Measurements from ENCODE around the gene KIZ.
A peak's percentile ranks its signal among the peaks of the same experiment; 100 is the strongest.

Gene KIZ, protein sequence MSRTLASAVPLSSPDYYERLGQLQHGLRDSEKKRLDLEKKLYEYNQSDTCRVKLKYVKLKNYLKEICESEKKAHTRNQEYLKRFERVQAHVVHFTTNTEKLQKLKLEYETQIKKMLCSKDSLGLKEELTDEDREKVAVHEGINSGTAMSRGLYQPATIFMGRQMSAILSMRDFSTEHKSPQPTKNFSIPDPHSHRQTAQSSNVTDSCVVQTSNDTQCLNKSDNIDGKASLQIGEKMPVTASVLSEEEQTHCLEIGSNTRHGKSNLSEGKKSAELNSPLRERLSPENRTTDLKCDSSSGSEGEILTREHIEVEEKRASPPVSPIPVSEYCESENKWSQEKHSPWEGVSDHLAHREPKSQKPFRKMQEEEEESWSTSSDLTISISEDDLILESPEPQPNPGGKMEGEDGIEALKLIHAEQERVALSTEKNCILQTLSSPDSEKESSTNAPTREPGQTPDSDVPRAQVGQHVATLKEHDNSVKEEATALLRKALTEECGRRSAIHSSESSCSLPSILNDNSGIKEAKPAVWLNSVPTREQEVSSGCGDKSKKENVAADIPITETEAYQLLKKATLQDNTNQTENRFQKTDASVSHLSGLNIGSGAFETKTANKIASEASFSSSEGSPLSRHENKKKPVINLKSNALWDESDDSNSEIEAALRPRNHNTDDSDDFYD

DNA sequence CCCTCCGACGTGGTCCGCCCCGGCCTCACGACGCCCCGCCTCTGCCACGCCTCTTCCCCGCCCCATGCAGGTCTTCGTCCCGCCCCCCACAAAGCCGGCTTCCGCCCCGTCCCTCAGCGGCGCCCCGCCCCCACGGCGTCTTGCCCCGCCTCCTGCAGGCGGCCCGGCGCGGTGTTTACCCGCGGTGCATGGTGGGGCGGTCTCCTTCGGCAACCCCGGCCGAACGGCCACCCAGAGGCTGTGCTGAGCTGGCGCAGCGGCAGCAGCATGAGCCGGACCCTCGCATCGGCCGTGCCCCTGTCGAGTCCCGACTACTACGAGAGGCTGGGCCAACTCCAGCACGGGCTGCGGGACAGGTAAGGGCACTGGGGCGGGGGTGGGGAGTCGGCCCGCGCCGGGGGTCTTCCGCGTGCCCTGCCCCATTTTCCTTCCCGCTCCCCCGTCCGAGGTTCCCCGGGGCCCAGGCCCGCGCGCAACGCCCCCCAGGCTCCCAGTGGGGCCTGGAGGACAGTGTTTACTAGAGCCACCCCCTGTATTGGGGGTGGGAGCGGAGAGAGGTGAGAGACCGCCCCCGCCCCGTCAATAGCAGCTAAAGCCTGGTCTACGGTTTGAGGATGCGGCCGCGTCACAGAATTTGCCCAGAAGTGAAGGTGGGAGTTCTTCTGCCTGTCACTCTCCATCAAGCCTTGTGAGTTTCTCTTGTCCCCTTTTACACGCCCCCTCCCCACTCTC, at the start of gene KIZ:
Gene KIZ (plus strand): TSS at position 234 of the 732 bp plus-strand sequence. CDS start 34 bp downstream, at position 268.
- peak within 1 kb of the TSS; percentile 68 to 79 for H3K9ac ChIP-seq (ENCODE audit: low read depth in 1 of 2, low read length in 2 of 2)
- H3K27me3 ChIP-seq (ENCODE audit: control insufficient read depth in 2 of 2, insufficient read depth in 2 of 2, low read length in 2 of 2), result no peaks in the 10 kb centered on the region
- H3K36me3 ChIP-seq (ENCODE audit: control insufficient read depth in 2 of 2, insufficient read depth in 2 of 2, low read length in 2 of 2), result no peaks in the 10 kb centered on the region
- peak within 1 kb of the TSS; percentile 74 to 80 for H3K27ac ChIP-seq (ENCODE audit: low read depth in 2 of 2, low read length in 2 of 2)
- no peaks in the 10 kb centered on the region for H3K9me3 ChIP-seq (ENCODE audit: control insufficient read depth in 2 of 2, low read length in 2 of 2)
- peaks cover 4 to 5% of the 10 kb centered on the region in 2 donors for H3K4me1 ChIP-seq (ENCODE audit: control insufficient read depth in 2 of 2, insufficient read depth in 2 of 2, low read length in 2 of 2)
- H3K4me3 ChIP-seq (ENCODE audit: low read length in 2 of 2), result peak within 1 kb of the TSS; percentile 84 to 93

DNA sequence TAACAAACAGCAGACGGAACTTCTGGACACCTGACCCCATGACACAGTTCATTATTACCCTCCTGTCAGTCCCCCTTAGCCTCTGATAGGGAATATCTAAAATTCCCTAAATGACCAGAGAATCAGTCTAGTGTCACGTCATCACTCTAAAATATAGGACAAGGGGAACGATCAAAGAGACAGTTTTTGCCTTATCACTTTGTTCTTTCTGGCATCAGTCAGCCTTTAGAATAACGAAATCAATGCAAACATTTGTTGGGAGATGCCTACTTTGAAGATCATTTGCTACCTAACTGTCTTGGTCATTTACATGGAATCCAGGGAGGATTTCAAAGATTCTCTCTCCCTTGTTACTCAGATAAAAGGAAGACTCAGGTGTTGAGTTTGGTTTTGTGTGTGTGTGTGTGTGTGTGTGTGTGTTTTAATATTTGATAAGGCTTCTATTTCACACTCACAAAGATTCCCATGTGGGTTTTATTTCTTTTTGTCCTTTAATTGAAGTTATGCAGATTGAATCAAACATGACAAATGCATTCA, 48.0 kb upstream of the KIZ start:
- no peak overlapping the region for H3K4me3 ChIP-seq (ENCODE audit: low read length in 2 of 2)
- H3K9me3 ChIP-seq (ENCODE audit: control insufficient read depth in 2 of 2, low read length in 2 of 2), result no peaks in the 10 kb centered on the region
- no peak overlapping the region for H3K9ac ChIP-seq (ENCODE audit: low read depth in 1 of 2, low read length in 2 of 2)
- H3K4me1 ChIP-seq (ENCODE audit: control insufficient read depth in 2 of 2, insufficient read depth in 2 of 2, low read length in 2 of 2), result no peaks in the 10 kb centered on the region
- H3K27ac ChIP-seq (ENCODE audit: low read depth in 2 of 2, low read length in 2 of 2), result no peak overlapping the region
- H3K36me3 ChIP-seq (ENCODE audit: control insufficient read depth in 2 of 2, insufficient read depth in 2 of 2, low read length in 2 of 2), result no peaks in the 10 kb centered on the region
- H3K27me3 ChIP-seq (ENCODE audit: control insufficient read depth in 2 of 2, insufficient read depth in 2 of 2, low read length in 2 of 2), result peaks cover 2 to 7% of the 10 kb centered on the region in 2 donors

- H3K9me3 ChIP-seq (ENCODE audit: control insufficient read depth in 2 of 2, low read length in 2 of 2), result no peaks in the 10 kb centered on the region
- H3K27ac ChIP-seq (ENCODE audit: low read depth in 2 of 2, low read length in 2 of 2), result no peak overlapping the region
- no peaks in the 10 kb centered on the region for H3K36me3 ChIP-seq (ENCODE audit: control insufficient read depth in 2 of 2, insufficient read depth in 2 of 2, low read length in 2 of 2)
- peaks cover 0 to 7% of the 10 kb centered on the region in 2 donors for H3K27me3 ChIP-seq (ENCODE audit: control insufficient read depth in 2 of 2, insufficient read depth in 2 of 2, low read length in 2 of 2)
- H3K4me3 ChIP-seq (ENCODE audit: low read length in 2 of 2), result no peak overlapping the region
- no peak overlapping the region for H3K9ac ChIP-seq (ENCODE audit: low read depth in 1 of 2, low read length in 2 of 2)
- H3K4me1 ChIP-seq (ENCODE audit: control insufficient read depth in 2 of 2, insufficient read depth in 2 of 2, low read length in 2 of 2), result no peaks in the 10 kb centered on the region
These were observed 43.3 kb upstream of the KIZ start for GRCh38 chr20:21082584-21082983.

DNA sequence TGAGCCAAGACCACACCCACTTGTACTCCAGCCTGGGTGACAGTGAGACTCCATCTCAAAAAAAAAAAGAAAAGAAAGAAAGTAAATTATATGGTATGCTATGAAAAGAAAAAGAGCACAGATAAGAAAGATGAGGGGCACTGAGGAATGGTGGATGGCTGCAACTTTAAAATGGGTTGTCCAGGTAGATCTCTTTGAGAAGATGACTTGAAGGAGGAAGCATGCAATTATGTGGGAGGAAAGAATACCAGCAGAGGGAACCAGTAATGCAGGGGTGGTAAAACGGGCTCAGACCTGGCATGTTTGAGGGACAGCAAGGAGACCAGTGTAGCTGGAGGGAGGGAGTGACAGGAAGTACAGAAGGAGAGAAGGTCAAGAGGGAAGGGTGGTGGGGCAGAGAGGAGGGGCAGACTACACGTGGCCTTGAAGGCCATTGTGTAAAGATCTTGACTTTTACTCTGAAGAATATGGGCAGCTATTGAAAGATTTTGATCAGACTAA, 42.0 kb upstream of the KIZ start:
- no peaks in the 10 kb centered on the region for H3K36me3 ChIP-seq (ENCODE audit: control insufficient read depth in 2 of 2, insufficient read depth in 2 of 2, low read length in 2 of 2)
- no peak overlapping the region for H3K9ac ChIP-seq (ENCODE audit: low read depth in 1 of 2, low read length in 2 of 2)
- no peaks in the 10 kb centered on the region for H3K9me3 ChIP-seq (ENCODE audit: control insufficient read depth in 2 of 2, low read length in 2 of 2)
- no peaks in the 10 kb centered on the region for H3K4me1 ChIP-seq (ENCODE audit: control insufficient read depth in 2 of 2, insufficient read depth in 2 of 2, low read length in 2 of 2)
- H3K27ac ChIP-seq (ENCODE audit: low read depth in 2 of 2, low read length in 2 of 2), result no peak overlapping the region
- peaks cover 0 to 12% of the 10 kb centered on the region in 2 donors for H3K27me3 ChIP-seq (ENCODE audit: control insufficient read depth in 2 of 2, insufficient read depth in 2 of 2, low read length in 2 of 2)
- no peak overlapping the region for H3K4me3 ChIP-seq (ENCODE audit: low read length in 2 of 2)

- Histone ChIP-seq H3K27ac (ENCODE audit: low read depth in 2 of 2, low read length in 2 of 2) (no peak overlapping the region), H3K4me3 (ENCODE audit: low read length in 2 of 2) (no peak overlapping the region), H3K9me3 (ENCODE audit: control insufficient read depth in 2 of 2, low read length in 2 of 2) (no peaks in the 10 kb centered on the region), H3K4me1 (ENCODE audit: control insufficient read depth in 2 of 2, insufficient read depth in 2 of 2, low read length in 2 of 2) (no peaks in the 10 kb centered on the region), H3K27me3 (ENCODE audit: control insufficient read depth in 2 of 2, insufficient read depth in 2 of 2, low read length in 2 of 2) (peaks cover 17 to 32% of the 10 kb centered on the region in 2 donors), H3K36me3 (ENCODE audit: control insufficient read depth in 2 of 2, insufficient read depth in 2 of 2, low read length in 2 of 2) (no peaks in the 10 kb centered on the region), H3K9ac (ENCODE audit: low read depth in 1 of 2, low read length in 2 of 2) (no peak overlapping the region)
These were observed 37.9 kb upstream of the KIZ start for GRCh38 chr20:21087862-21088540.

GRCh38 chr20:21089391-21089790, 36.5 kb upstream of the KIZ start:
- H3K9me3 ChIP-seq (ENCODE audit: control insufficient read depth in 2 of 2, low read length in 2 of 2), result no peaks in the 10 kb centered on the region
- peaks cover 25 to 43% of the 10 kb centered on the region in 2 donors for H3K27me3 ChIP-seq (ENCODE audit: control insufficient read depth in 2 of 2, insufficient read depth in 2 of 2, low read length in 2 of 2)
- H3K36me3 ChIP-seq (ENCODE audit: control insufficient read depth in 2 of 2, insufficient read depth in 2 of 2, low read length in 2 of 2), result no peaks in the 10 kb centered on the region
- no peaks in the 10 kb centered on the region for H3K4me1 ChIP-seq (ENCODE audit: control insufficient read depth in 2 of 2, insufficient read depth in 2 of 2, low read length in 2 of 2)
- no peak overlapping the region for H3K9ac ChIP-seq (ENCODE audit: low read depth in 1 of 2, low read length in 2 of 2)
- H3K27ac ChIP-seq (ENCODE audit: low read depth in 2 of 2, low read length in 2 of 2), result no peak overlapping the region
- H3K4me3 ChIP-seq (ENCODE audit: low read length in 2 of 2), result no peak overlapping the region

DNA sequence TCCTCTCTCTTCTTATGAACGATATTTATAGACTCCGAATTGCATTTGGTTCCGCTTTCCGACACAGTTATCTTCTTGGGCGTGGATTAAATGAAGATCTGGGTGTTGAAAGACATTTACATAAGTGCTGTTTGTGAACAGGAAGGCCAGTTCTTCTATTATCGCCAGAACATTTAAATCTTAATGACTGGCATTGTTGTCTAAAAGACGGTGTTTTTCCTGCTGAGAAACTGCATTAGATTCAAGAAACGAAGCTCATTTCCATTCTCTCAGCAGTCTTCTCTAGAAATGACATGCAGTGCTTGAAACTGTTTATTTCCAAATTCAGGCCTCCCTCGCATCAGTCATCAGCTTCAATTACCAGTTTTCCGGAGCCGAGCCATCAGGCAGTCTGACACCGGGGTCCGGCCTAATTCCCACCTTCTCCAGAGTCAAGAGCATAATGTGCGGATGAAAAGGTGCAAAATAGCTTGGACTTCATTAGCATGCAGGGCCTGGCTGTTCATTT, 35.7 kb upstream of the KIZ start:
- Histone ChIP-seq H3K4me1 (ENCODE audit: control insufficient read depth in 2 of 2, insufficient read depth in 2 of 2, low read length in 2 of 2) (no peaks in the 10 kb centered on the region), H3K36me3 (ENCODE audit: control insufficient read depth in 2 of 2, insufficient read depth in 2 of 2, low read length in 2 of 2) (no peaks in the 10 kb centered on the region), H3K9ac (ENCODE audit: low read depth in 1 of 2, low read length in 2 of 2) (no peak overlapping the region), H3K9me3 (ENCODE audit: control insufficient read depth in 2 of 2, low read length in 2 of 2) (no peaks in the 10 kb centered on the region), H3K27me3 (ENCODE audit: control insufficient read depth in 2 of 2, insufficient read depth in 2 of 2, low read length in 2 of 2) (peaks cover 25 to 43% of the 10 kb centered on the region in 2 donors), H3K4me3 (ENCODE audit: low read length in 2 of 2) (no peak overlapping the region), H3K27ac (ENCODE audit: low read depth in 2 of 2, low read length in 2 of 2) (no peak overlapping the region)

- H3K9me3 ChIP-seq (ENCODE audit: control insufficient read depth in 2 of 2, low read length in 2 of 2), result no peaks in the 10 kb centered on the region
- H3K36me3 ChIP-seq (ENCODE audit: control insufficient read depth in 2 of 2, insufficient read depth in 2 of 2, low read length in 2 of 2), result no peaks in the 10 kb centered on the region
- H3K4me3 ChIP-seq (ENCODE audit: low read length in 2 of 2), result no peak overlapping the region
- no peak overlapping the region for H3K9ac ChIP-seq (ENCODE audit: low read depth in 1 of 2, low read length in 2 of 2)
- peaks cover 25 to 47% of the 10 kb centered on the region in 2 donors for H3K27me3 ChIP-seq (ENCODE audit: control insufficient read depth in 2 of 2, insufficient read depth in 2 of 2, low read length in 2 of 2)
- no peaks in the 10 kb centered on the region for H3K4me1 ChIP-seq (ENCODE audit: control insufficient read depth in 2 of 2, insufficient read depth in 2 of 2, low read length in 2 of 2)
- H3K27ac ChIP-seq (ENCODE audit: low read depth in 2 of 2, low read length in 2 of 2), result no peak overlapping the region
These were observed 35.2 kb upstream of the KIZ start for GRCh38 chr20:21090721-21091120.

DNA sequence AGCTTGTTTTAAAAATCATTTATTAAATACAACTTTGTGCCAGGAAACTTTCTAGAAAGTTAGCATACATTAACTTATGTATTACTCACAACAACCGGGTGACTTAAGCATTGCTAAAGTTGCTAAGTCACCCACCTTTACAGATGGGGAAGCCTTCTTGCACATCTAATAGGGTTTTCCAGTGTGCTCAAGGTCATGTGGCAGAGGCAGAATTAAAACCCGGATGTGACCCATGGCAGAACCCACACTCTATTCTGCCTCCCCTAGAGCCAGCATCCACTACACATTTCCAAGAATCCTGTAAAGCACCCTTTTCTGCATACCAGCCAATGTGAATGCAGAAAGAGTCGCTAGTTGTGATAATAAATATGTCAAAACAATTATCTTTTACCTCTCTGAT, 33.1 kb upstream of the KIZ start:
- Histone ChIP-seq H3K9me3 (ENCODE audit: control insufficient read depth in 2 of 2, low read length in 2 of 2) (no peaks in the 10 kb centered on the region), H3K27me3 (ENCODE audit: control insufficient read depth in 2 of 2, insufficient read depth in 2 of 2, low read length in 2 of 2) (peaks cover 33 to 48% of the 10 kb centered on the region in 2 donors), H3K4me3 (ENCODE audit: low read length in 2 of 2) (no peak overlapping the region), H3K4me1 (ENCODE audit: control insufficient read depth in 2 of 2, insufficient read depth in 2 of 2, low read length in 2 of 2) (no peaks in the 10 kb centered on the region), H3K9ac (ENCODE audit: low read depth in 1 of 2, low read length in 2 of 2) (no peak overlapping the region), H3K27ac (ENCODE audit: low read depth in 2 of 2, low read length in 2 of 2) (no peak overlapping the region), H3K36me3 (ENCODE audit: control insufficient read depth in 2 of 2, insufficient read depth in 2 of 2, low read length in 2 of 2) (no peaks in the 10 kb centered on the region)

Measured in mucosa of rectum (tissue), 2 donors.